ENCODE results near the gene SERPINB12. TPM values are rescaled to one million over a fixed set of nuclear protein-coding genes. Genes with fewer than 3 reads are reported as not detected.

SERPINB12 gene
- total RNA-seq, 1 donor = not detected

- H3K4me1 ChIP-seq (ENCODE audit: insufficient read depth, low read length) = peaks cover 7% of the 10 kb centered on the region
- peak overlapping the region; percentile 40 for H3K4me2 ChIP-seq (ENCODE audit: insufficient read depth, low read length)
- H3K27ac ChIP-seq (ENCODE audit: low read depth, low read length) = no peak overlapping the region
- no peaks in the 10 kb centered on the region for H3K27me3 ChIP-seq (ENCODE audit: insufficient read depth, low read length)
- TF ChIP-seq CTCF (IDR thresholded peaks at IDR 0.05; ENCODE audit: extremely low read depth, low read depth, low read length) = no peak
- peak overlapping the region; percentile 13 for H2AFZ ChIP-seq (ENCODE audit: low read length)
- no peaks in the 10 kb centered on the region for H3K79me2 ChIP-seq (ENCODE audit: insufficient read depth, low read length)
- no peaks in the 10 kb centered on the region for H4K20me1 ChIP-seq (ENCODE audit: insufficient read depth, low read length)
- H3K36me3 ChIP-seq (ENCODE audit: insufficient read depth, low read length) = no peaks in the 10 kb centered on the region
- H3K4me3 ChIP-seq (ENCODE audit: insufficient read depth, low read length) = no peak overlapping the region
- DNase-seq (ENCODE audit: insufficient read length, low spot score, missing footprints) = peak; percentile 23
- no peaks in the 10 kb centered on the region for H3K9me3 ChIP-seq (ENCODE audit: low read depth, low read length)
Observed at GRCh38 chr18:63553081-63553480, 10.9 kb downstream of the SERPINB12 start.

GRCh38 chr18:63559567-63560491 is 17.7 kb downstream of the SERPINB12 start:
- no peak overlapping the region for H2AFZ ChIP-seq (ENCODE audit: low read length)
- H3K36me3 ChIP-seq (ENCODE audit: insufficient read depth, low read length) = no peaks in the 10 kb centered on the region
- H4K20me1 ChIP-seq (ENCODE audit: insufficient read depth, low read length) = no peaks in the 10 kb centered on the region
- H3K4me2 ChIP-seq (ENCODE audit: insufficient read depth, low read length) = no peak overlapping the region
- H3K4me1 ChIP-seq (ENCODE audit: insufficient read depth, low read length) = no peaks in the 10 kb centered on the region
- no peaks in the 10 kb centered on the region for H3K27me3 ChIP-seq (ENCODE audit: insufficient read depth, low read length)
- H3K9me3 ChIP-seq (ENCODE audit: low read depth, low read length) = no peaks in the 10 kb centered on the region
- TF ChIP-seq CTCF (IDR thresholded peaks at IDR 0.05; ENCODE audit: extremely low read depth, low read depth, low read length) = no peak
- no peak overlapping the region for H3K4me3 ChIP-seq (ENCODE audit: insufficient read depth, low read length)
- no peak for DNase-seq (ENCODE audit: insufficient read length, low spot score, missing footprints)
- no peak overlapping the region for H3K27ac ChIP-seq (ENCODE audit: low read depth, low read length)
- no peaks in the 10 kb centered on the region for H3K79me2 ChIP-seq (ENCODE audit: insufficient read depth, low read length)

- no peak overlapping the region for H2AFZ ChIP-seq (ENCODE audit: low read length)
- H3K27me3 ChIP-seq (ENCODE audit: insufficient read depth, low read length) = no peaks in the 10 kb centered on the region
- no peak for TF ChIP-seq CTCF (IDR thresholded peaks at IDR 0.05; ENCODE audit: extremely low read depth, low read depth, low read length)
Observed at GRCh38 chr18:63562284-63562683, 20.1 kb downstream of the SERPINB12 start.

GRCh38 chr18:63564021-63564420 is 21.9 kb downstream of the SERPINB12 start:
- Histone ChIP-seq H4K20me1 (ENCODE audit: insufficient read depth, low read length) (no peaks in the 10 kb centered on the region), H3K9me3 (ENCODE audit: low read depth, low read length) (no peaks in the 10 kb centered on the region), H3K4me1 (ENCODE audit: insufficient read depth, low read length) (no peaks in the 10 kb centered on the region), H3K4me3 (ENCODE audit: insufficient read depth, low read length) (no peak overlapping the region), H3K4me2 (ENCODE audit: insufficient read depth, low read length) (no peak overlapping the region), H3K27me3 (ENCODE audit: insufficient read depth, low read length) (no peaks in the 10 kb centered on the region), H3K79me2 (ENCODE audit: insufficient read depth, low read length) (no peaks in the 10 kb centered on the region), H3K36me3 (ENCODE audit: insufficient read depth, low read length) (no peaks in the 10 kb centered on the region), H3K27ac (ENCODE audit: low read depth, low read length) (no peak overlapping the region), H2AFZ (ENCODE audit: low read length) (no peak overlapping the region)
- no peak for TF ChIP-seq CTCF (IDR thresholded peaks at IDR 0.05; ENCODE audit: extremely low read depth, low read depth, low read length)
- DNase-seq (ENCODE audit: insufficient read length, low spot score, missing footprints) = peak; percentile 6

More at GRCh38 chr18:63562284-63562683, 20.1 kb downstream of the SERPINB12 start:
- Histone ChIP-seq H4K20me1 (ENCODE audit: insufficient read depth, low read length) (no peaks in the 10 kb centered on the region), H3K4me3 (ENCODE audit: insufficient read depth, low read length) (no peak overlapping the region), H3K36me3 (ENCODE audit: insufficient read depth, low read length) (no peaks in the 10 kb centered on the region), H3K4me2 (ENCODE audit: insufficient read depth, low read length) (no peak overlapping the region), H3K9me3 (ENCODE audit: low read depth, low read length) (no peaks in the 10 kb centered on the region), H3K4me1 (ENCODE audit: insufficient read depth, low read length) (no peaks in the 10 kb centered on the region), H3K27ac (ENCODE audit: low read depth, low read length) (no peak overlapping the region), H3K79me2 (ENCODE audit: insufficient read depth, low read length) (no peaks in the 10 kb centered on the region)
- no peak for DNase-seq (ENCODE audit: insufficient read length, low spot score, missing footprints)
